Activated CD4-positive, alpha-beta memory T cell treated with anti-CD3 and anti-CD28 coated beads, Interleukin-2, amount 10 ng/mL, durations not matched to agents 7 days and 5 days (primary cell): Measurements from ENCODE around the gene MGME1. TPM values are rescaled to one million over a fixed set of nuclear protein-coding genes. Genes with fewer than 3 reads are reported as not detected.

Experiments used
- CTCF ChIA-PET: fragments of 350-600 bp; sonication (Branson Sonifier 250); formaldehyde crosslinking; loops from one replicate; lab custom pipeline; 2021; ENCODE audit warnings: antibody characterized with exemption, inconsistent platforms; lab: Charles Lee
- POLR2A ChIA-PET: fragments of 350-600 bp; sonication (Branson Sonifier 250); formaldehyde crosslinking; loops from one replicate; lab custom pipeline; 2021; ENCODE audit warnings: antibody characterized with exemption; lab: Charles Lee
- DNase-seq: peaks from one replicate; pipeline ENCODE4 v3.0.0-alpha.2; 2020
- H3K27ac Mint-ChIP-seq: one replicate; pipeline ENCODE4 v1.8.0; 2021; ENCODE audit warnings: mild to moderate bottlenecking, mixed read lengths
- H3K27me3 Mint-ChIP-seq: one replicate; pipeline ENCODE4 v1.8.0; 2021; ENCODE audit warnings: mixed read lengths
- H3K36me3 Mint-ChIP-seq: one replicate; pipeline ENCODE4 v1.8.0; 2021; ENCODE audit warnings: low read depth, mixed read lengths
- H3K4me1 Mint-ChIP-seq: one replicate; pipeline ENCODE4 v1.8.0; 2021; ENCODE audit warnings: mixed read lengths
- H3K4me3 Mint-ChIP-seq: one replicate; pipeline ENCODE4 v1.8.0; 2021; ENCODE audit warnings: mild to moderate bottlenecking, mixed read lengths
- H3K9me3 Mint-ChIP-seq: one replicate; pipeline ENCODE4 v1.8.0; 2021; ENCODE audit warnings: mixed read lengths
- total RNA-seq, 2 experiments: library from RNA; stranded (reverse); gene quantifications; one replicate each; pipeline ENCODE4 v1.2.3, GENCODE V29; 2021

The MGME1 gene
- total RNA-seq, 2 experiments from 2014 or later = 53.9 to 56.7 TPM

DNA sequence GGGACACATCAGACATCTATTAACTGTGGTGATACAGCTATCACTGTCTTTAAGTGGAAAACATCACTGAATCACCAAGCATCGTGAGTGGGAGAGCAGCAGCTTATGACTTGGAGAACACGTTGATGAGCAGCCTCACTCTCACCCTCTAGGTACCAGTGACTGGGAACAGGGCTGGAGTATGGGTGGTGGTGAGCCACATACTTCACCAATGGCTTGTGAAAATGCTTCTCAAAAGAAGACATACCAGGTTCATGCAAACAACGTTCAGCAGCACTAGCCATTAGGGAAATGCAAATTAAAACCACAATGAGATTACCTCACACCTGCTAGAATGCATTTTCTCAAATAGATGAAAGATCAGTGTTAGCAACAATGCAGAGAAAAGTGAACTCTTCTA is 25.5 kb upstream of the MGME1 start:
- H3K9me3 Mint-ChIP-seq = no peaks in the 10 kb centered on the region
- H3K4me1 Mint-ChIP-seq = peaks cover 33% of the 10 kb centered on the region
- CTCF ChIA-PET = no interaction called here
- peaks cover 84% of the 10 kb centered on the region for H3K36me3 Mint-ChIP-seq
- no peaks in the 10 kb centered on the region for H3K27me3 Mint-ChIP-seq
- no peak overlapping the region for H3K4me3 Mint-ChIP-seq
- DNase-seq = no peak
- POLR2A ChIA-PET = interaction anchor here (1.0 to 2.0 kb wide), 2 partner anchors 11 to 15 kb away, joined by 3 to 6 read pairs; no protein-coding TSS in a partner anchor
- no peak overlapping the region for H3K27ac Mint-ChIP-seq

DNA sequence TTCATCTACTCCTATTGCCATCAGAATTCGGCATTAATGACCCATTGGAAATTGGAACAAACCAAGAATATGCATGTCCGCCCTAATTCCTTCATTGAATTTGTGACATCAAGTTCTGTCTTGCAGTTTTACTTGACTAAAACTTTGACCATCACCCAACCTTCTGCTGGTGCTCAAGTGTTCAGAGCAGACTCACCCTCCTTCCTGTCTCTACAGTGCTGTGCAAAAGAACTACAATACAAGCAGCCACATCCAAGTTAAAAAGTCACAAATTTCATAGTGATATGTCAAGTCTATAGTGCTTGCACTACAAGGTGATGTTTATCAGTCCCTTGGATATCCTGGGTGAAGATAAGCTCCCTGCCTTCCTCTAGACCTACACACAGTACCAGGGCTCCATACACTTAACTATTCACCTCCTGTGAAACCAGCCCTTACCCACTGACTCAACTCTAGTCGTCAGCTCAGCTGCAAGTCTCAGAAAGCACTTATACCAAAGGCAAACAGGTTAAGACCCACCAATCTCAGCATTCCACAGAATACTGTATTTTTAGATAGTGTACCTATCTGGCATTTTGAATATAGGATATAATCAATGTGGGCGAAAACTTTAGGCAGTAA is 23.9 kb upstream of the MGME1 start:
- Mint-ChIP-seq H3K36me3 (peaks cover 97% of the 10 kb centered on the region), H3K4me1 (peaks cover 26% of the 10 kb centered on the region), H3K9me3 (no peaks in the 10 kb centered on the region), H3K27ac (peak overlapping the region; percentile 42), H3K4me3 (no peak overlapping the region), H3K27me3 (no peaks in the 10 kb centered on the region)
- POLR2A ChIA-PET = interaction anchor here (1.6 to 19.8 kb wide), 3 partner anchors 14 to 22 kb away, joined by 4 to 303 read pairs (median 6); partner anchors contain the start of genes MGME1 and SNX5
- DNase-seq = no peak
- CTCF ChIA-PET = interaction anchor here (1.1 kb wide), 2 partner anchors 11 to 46 kb away, joined by 3 read pairs; no protein-coding TSS in a partner anchor

DNA sequence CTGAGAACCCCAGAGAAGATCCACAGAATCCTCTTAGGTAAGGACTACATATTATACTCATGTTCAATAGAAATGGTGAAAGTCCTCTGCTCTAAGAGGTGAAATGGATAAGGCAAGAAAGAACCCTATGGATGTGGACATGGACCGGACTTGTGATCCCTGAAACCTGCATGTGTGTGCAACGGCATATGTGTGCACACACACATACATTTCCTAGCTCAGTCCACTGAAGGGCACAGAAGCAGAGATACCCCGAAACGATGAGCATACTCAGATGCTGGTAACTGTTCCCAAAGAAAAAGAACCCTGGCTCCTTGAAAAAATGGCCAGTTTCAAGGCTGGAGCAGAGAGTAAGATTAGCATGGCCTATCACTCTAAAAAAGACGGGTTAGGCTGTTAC is 22.8 kb upstream of the MGME1 start:
- Mint-ChIP-seq H3K4me1 (peaks cover 23% of the 10 kb centered on the region), H3K9me3 (no peaks in the 10 kb centered on the region), H3K36me3 (peaks cover 99% of the 10 kb centered on the region), H3K4me3 (no peak overlapping the region), H3K27ac (peak overlapping the region; percentile 3), H3K27me3 (no peaks in the 10 kb centered on the region)
- DNase-seq = no peak
- POLR2A ChIA-PET = interaction anchor here (1.4 to 19.8 kb wide), 3 partner anchors 10 to 21 kb away, joined by 4 to 303 read pairs (median 9); partner anchors contain the start of genes MGME1 and SNX5
- CTCF ChIA-PET = interaction anchor here (0.6 to 1.1 kb wide), 3 partner anchors 10 to 441 kb away, joined by 3 to 7 read pairs (median 3); no protein-coding TSS in a partner anchor

DNA sequence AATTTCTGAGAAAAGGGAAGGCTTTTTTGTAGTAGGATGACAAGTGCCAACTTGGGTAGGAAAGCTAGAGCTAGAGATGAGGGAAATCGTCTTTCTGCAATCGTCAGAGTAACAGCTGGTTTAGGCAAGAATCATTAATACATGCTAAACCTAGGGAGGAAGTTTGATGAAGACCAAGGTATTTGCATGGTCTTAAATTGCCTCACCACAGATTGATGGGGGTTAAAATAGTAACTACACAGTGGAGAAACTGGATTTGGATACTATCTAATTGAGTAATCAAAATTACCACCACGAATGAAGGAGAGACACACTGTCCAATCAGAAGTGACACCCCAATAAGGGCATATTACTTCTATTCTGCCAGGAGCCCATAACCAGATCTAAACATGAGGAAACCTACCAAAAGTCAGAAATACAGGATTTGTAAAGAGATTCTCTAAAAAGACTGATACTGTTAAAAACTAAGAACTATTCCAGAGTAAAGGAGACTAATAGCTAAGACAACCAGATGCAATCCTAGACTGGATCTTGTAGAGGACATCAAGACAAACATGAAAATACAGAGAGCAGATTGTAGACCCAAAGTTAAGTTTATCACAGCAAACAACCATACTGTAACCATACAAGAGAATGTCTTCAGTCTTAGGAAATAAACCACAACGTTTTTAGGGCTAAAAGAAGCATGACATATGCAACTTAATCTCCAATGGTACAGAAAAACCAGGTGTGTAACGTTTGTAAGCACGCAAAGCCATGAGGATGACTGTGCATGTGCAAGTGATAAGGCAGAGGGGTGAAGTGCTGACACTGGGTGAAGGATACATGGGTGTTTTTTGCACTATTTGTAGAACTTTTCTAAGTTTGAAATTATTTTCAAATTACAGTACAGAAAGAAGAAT is 22.0 kb upstream of the MGME1 start:
- no peak for DNase-seq
- Mint-ChIP-seq H3K4me1 (peaks cover 24% of the 10 kb centered on the region), H3K27me3 (no peaks in the 10 kb centered on the region), H3K4me3 (no peak overlapping the region), H3K27ac (no peak overlapping the region), H3K9me3 (no peaks in the 10 kb centered on the region), H3K36me3 (peaks cover 99% of the 10 kb centered on the region)
- CTCF ChIA-PET = interaction anchor here (0.9 to 1.5 kb wide), 2 partner anchors 8 to 11 kb away, joined by 7 read pairs; no protein-coding TSS in a partner anchor
- POLR2A ChIA-PET = interaction anchor here (1.4 to 19.8 kb wide), 4 partner anchors 9 to 20 kb away, joined by 4 to 303 read pairs (median 8); partner anchors contain the start of genes MGME1 and SNX5

DNA sequence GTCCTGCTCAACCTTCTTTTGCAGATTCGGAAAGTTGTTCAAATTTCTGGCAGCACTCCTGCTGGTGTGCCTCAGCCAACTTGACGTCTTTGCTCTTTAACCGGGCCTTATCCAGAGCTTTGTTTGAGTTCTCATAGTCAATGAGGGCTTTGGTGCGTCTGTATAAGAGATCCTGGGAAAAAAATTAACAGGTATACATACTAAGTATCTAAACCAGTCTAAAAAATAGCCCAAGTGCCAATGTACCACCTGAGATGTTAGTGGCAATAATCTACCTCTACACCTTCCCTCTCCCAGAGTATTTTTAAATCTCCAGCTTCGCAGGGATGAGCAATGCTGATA is 21.4 kb upstream of the MGME1 start:
- no peak overlapping the region for H3K4me3 Mint-ChIP-seq
- ChIA-PET CTCF (interaction anchor here (1.5 kb wide), 1 partner anchor 8 kb away, joined by 7 read pairs; no protein-coding TSS in a partner anchor), POLR2A (interaction anchor here (2.5 to 19.8 kb wide), 2 partner anchors 11 to 19 kb away, joined by 8 to 303 read pairs; partner anchors contain the start of genes MGME1 and SNX5)
- peaks cover 25% of the 10 kb centered on the region for H3K4me1 Mint-ChIP-seq
- DNase-seq = no peak
- H3K9me3 Mint-ChIP-seq = no peaks in the 10 kb centered on the region
- H3K27ac Mint-ChIP-seq = no peak overlapping the region
- H3K36me3 Mint-ChIP-seq = peaks cover 100% of the 10 kb centered on the region
- no peaks in the 10 kb centered on the region for H3K27me3 Mint-ChIP-seq

DNA sequence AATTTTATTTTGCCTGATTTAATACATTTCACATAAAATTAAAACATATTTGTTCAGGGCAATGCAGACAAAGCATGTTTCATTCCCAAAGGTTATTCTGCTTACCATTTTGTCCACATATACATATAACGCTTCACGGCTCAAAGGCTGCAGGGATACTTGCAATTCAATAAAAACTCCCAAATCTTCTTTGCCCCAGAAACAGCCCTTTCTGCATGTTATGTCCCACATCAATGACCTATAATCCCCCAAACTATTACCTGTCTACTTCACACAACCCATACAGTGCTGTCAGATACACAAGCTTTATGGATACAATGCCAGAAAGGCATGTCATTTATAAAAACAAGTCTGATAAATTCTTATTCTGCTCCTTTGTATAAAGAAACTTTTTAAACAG is 20.4 kb upstream of the MGME1 start:
- no peaks in the 10 kb centered on the region for H3K9me3 Mint-ChIP-seq
- H3K4me1 Mint-ChIP-seq = peaks cover 33% of the 10 kb centered on the region

DNA sequence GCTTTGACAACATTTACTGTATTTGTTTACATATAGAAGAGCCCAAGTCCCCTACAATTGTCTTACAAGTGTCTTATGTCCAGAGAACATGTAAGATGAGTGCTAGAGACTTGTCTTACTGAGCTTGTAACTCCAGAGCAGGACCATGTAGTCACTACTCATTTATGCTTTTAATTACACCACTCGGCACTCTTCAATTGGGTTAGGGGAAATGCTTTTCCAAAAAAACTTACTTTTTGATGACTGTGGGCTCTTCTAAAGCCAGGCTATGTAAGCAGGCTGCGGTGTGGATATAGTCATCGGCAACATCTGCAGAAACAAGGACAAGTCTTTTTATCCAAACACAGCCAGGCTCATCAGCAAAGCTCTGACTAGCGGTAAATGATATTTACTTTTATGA is 18.9 kb upstream of the MGME1 start:
- no peaks in the 10 kb centered on the region for H3K27me3 Mint-ChIP-seq
- H3K4me1 Mint-ChIP-seq = peaks cover 38% of the 10 kb centered on the region
- DNase-seq = no peak
- no peak overlapping the region for H3K4me3 Mint-ChIP-seq
- CTCF ChIA-PET = no interaction called here
- no peak overlapping the region for H3K27ac Mint-ChIP-seq
- H3K9me3 Mint-ChIP-seq = no peaks in the 10 kb centered on the region
- POLR2A ChIA-PET = interaction anchor here (1.2 to 19.8 kb wide), 4 partner anchors 9 to 17 kb away, joined by 3 to 303 read pairs (median 6); partner anchors contain the start of genes MGME1 and SNX5
- peaks cover 100% of the 10 kb centered on the region for H3K36me3 Mint-ChIP-seq

More for the DNA sequence above, 20.4 kb upstream of the MGME1 start:
- ChIA-PET POLR2A (interaction anchor here (2.4 to 19.8 kb wide), 3 partner anchors 10 to 18 kb away, joined by 7 to 303 read pairs (median 8); partner anchors contain the start of genes MGME1 and SNX5), CTCF (interaction anchor here (1.5 kb wide), 1 partner anchor 9 kb away, joined by 7 read pairs; no protein-coding TSS in a partner anchor)
- H3K36me3 Mint-ChIP-seq = peaks cover 100% of the 10 kb centered on the region
- no peak overlapping the region for H3K27ac Mint-ChIP-seq
- no peak for DNase-seq
- no peaks in the 10 kb centered on the region for H3K27me3 Mint-ChIP-seq
- H3K4me3 Mint-ChIP-seq = no peak overlapping the region

DNA sequence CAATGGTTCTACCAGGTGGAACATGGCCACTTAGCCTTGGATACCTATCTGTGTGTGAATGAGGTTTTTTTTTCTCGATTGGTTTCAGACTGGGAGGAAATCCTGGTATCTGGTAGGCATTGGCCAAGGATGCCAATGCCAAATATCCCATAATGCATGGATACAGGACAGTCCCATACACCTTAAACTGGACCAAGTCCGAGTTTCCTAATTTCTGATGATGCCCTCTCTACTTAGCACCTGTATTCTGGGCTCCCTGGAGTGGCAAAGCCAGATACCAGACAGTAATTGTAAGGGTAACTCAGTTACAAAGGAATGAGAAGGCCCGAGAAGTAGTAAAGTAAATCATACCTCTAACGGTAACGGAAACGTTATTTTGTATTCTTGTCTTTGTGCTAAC is 18.1 kb upstream of the MGME1 start:
- peak overlapping the region; percentile 11 for H3K27ac Mint-ChIP-seq
- no peak overlapping the region for H3K4me3 Mint-ChIP-seq
- no peaks in the 10 kb centered on the region for H3K9me3 Mint-ChIP-seq
- ChIA-PET POLR2A (interaction anchor here (1.2 to 19.8 kb wide), 2 partner anchors 8 to 16 kb away, joined by 3 to 303 read pairs; partner anchors contain the start of genes MGME1 and SNX5), CTCF (no interaction called here)
- peaks cover 43% of the 10 kb centered on the region for H3K4me1 Mint-ChIP-seq
- no peaks in the 10 kb centered on the region for H3K27me3 Mint-ChIP-seq
- no peak for DNase-seq
- H3K36me3 Mint-ChIP-seq = peaks cover 100% of the 10 kb centered on the region

DNA sequence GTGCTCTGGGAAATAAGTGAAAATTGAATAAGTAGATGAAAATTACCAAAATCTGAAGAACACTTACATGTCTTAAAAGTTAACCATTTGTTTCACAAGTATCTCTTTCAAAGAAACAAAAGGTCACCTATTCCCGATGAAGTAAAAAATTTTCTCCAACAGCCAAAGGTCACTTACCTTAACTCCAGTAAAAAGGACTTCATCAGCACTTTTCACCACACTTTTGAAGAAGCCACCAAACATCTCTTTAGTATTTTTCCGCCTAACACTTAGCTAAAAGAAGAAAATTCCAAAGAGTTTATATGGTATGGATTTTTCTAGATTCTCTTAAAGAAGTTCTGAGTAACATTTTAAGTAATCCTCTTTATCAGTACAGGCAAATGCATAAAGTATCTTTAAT is 17.5 kb upstream of the MGME1 start:
- peaks cover 50% of the 10 kb centered on the region for H3K4me1 Mint-ChIP-seq
- no peak overlapping the region for H3K4me3 Mint-ChIP-seq
- no peaks in the 10 kb centered on the region for H3K27me3 Mint-ChIP-seq
- DNase-seq = no peak
- no peaks in the 10 kb centered on the region for H3K9me3 Mint-ChIP-seq
- H3K36me3 Mint-ChIP-seq = peaks cover 100% of the 10 kb centered on the region
- ChIA-PET CTCF (interaction anchor here (0.9 kb wide), 1 partner anchor 14 kb away, joined by 3 read pairs; no protein-coding TSS in a partner anchor), POLR2A (interaction anchor here (19.8 kb wide), 1 partner anchor 16 kb away, joined by 303 read pairs; the partner anchor contains the start of genes MGME1 and SNX5)
- H3K27ac Mint-ChIP-seq = no peak overlapping the region

DNA sequence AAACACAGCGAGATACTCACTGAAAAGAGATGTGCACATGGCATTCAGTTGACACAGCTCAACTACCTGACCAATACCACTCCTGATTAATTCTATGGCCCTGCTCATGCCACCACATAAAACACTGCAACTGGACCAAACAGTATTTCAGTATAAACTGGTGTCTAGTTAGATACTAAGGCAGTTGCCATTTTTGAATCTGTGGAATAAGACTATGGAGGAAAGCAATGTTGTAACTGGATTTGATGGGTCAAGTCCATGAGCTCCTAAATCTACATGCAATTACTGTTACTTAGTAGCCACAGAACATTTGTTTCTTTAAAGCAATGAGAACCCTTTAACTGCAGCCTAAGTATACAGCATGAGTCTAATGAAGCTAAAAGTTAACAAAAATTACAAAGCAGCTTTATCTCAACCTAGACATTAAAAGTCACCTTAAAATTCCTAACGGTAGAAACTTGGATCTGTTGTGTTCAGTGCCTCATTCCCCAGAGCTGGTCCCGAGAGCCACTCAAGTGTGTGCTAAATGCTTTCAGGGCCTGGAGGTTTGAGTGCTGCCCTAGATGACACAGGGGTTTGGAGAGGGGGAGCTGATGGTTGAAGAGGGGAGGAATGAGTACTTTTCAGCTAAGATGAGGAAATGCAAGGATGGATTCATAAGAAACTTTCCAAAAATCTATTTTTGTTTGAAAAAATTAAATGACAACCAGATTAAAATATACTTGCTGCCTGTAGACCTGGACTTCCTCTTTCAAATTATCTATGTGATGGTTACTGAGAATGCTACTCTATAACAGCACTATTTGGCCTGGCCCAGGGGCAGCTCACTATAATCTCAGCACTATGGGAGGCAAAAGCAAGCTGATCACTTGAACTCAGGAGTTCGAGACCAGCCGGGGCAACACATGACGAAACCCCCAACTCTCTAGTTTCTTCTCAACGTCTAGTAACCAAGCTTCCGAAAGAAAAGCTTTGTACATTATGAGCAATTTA is 15.8 kb upstream of the MGME1 start:
- no peak for DNase-seq
- CTCF ChIA-PET = interaction anchor here (1.0 to 1.8 kb wide), 3 partner anchors 14 to 271 kb away, joined by 3 to 8 read pairs (median 5); partner anchors contain the start of gene RRBP1
- Mint-ChIP-seq H3K4me3 (no peak overlapping the region), H3K27me3 (no peaks in the 10 kb centered on the region), H3K9me3 (no peaks in the 10 kb centered on the region), H3K36me3 (peaks cover 96% of the 10 kb centered on the region), H3K27ac (peak overlapping the region; percentile 47), H3K4me1 (peaks cover 59% of the 10 kb centered on the region)
- POLR2A ChIA-PET = interaction anchor here (1.1 to 19.8 kb wide), 4 partner anchors 14 to 271 kb away, joined by 3 to 303 read pairs (median 4); partner anchors contain the start of genes MGME1, RRBP1 and SNX5

DNA sequence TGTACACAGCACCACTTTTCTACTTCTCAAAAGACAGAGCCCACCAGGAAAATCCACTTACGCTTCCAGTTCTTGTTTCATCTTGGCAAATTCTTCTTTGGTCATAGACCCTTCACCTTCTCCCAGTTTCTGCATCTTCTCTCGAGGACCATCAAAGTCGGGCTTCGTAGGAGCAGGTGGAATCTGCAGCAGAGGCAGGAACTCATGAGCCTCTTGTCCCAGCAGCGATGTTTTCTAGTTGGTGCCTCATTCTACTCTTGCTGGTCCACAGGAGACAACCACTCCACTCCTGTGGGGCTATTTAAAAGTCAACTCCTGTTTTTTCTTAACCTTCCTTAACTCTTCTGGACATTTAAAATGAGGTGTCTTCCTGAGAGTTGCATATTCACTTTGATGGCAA is 14.9 kb upstream of the MGME1 start:
- H3K36me3 Mint-ChIP-seq = peaks cover 87% of the 10 kb centered on the region
- no peaks in the 10 kb centered on the region for H3K9me3 Mint-ChIP-seq
- no peak overlapping the region for H3K4me3 Mint-ChIP-seq
- peaks cover 69% of the 10 kb centered on the region for H3K4me1 Mint-ChIP-seq
- CTCF ChIA-PET = interaction anchor here (1.8 kb wide), 1 partner anchor 15 kb away, joined by 8 read pairs; no protein-coding TSS in a partner anchor
- POLR2A ChIA-PET = interaction anchor here (1.0 to 19.8 kb wide), 3 partner anchors 11 to 40 kb away, joined by 3 to 303 read pairs (median 3); partner anchors contain the start of genes MGME1 and SNX5
- DNase-seq = no peak
- no peaks in the 10 kb centered on the region for H3K27me3 Mint-ChIP-seq
- no peak overlapping the region for H3K27ac Mint-ChIP-seq
